Peyer's patch (tissue), 4 donors: ENCODE data around the gene CRMP1.

ENCODE experiments used
- CTCF ChIP-seq, 6 experiments: fragments of 450-650 bp in 4 of 6; fragments of 200-600 bp in 2 of 6; sonication (generic) in 1 of 6; IDR thresholded peaks; one replicate each; pipeline ENCODE4 v1.5.1; 2017 to 2019; ENCODE audit warnings: antibody characterized with exemption in 6 of 6, mild to moderate bottlenecking in 3 of 6, moderate library complexity in 1 of 6
- POLR2A ChIP-seq, 2 donors: fragments of 450-650 bp; IDR thresholded peaks; one replicate each; pipeline ENCODE4 v1.5.1; 2017; ENCODE audit warnings: antibody characterized with exemption in 2 of 2, mild to moderate bottlenecking in 2 of 2, moderate library complexity in 2 of 2

GRCh38 chr4:5895287-5895686, 2.4 kb upstream of the CRMP1 start:
- TF ChIP-seq CTCF (IDR thresholded peaks at IDR 0.05) (no peak), POLR2A (IDR thresholded peaks at IDR 0.05) (no peak)
